ENCODE data around the gene WHRN. TPM values are rescaled to one million over a fixed set of nuclear protein-coding genes. Genes with fewer than 3 reads are reported as not detected.
A peak's percentile ranks its signal among the peaks of the same experiment; 100 is the strongest.

WHRN gene
- total RNA-seq, 2 donors from 2014 or later: 2.5 to 2.6 TPM

DNA sequence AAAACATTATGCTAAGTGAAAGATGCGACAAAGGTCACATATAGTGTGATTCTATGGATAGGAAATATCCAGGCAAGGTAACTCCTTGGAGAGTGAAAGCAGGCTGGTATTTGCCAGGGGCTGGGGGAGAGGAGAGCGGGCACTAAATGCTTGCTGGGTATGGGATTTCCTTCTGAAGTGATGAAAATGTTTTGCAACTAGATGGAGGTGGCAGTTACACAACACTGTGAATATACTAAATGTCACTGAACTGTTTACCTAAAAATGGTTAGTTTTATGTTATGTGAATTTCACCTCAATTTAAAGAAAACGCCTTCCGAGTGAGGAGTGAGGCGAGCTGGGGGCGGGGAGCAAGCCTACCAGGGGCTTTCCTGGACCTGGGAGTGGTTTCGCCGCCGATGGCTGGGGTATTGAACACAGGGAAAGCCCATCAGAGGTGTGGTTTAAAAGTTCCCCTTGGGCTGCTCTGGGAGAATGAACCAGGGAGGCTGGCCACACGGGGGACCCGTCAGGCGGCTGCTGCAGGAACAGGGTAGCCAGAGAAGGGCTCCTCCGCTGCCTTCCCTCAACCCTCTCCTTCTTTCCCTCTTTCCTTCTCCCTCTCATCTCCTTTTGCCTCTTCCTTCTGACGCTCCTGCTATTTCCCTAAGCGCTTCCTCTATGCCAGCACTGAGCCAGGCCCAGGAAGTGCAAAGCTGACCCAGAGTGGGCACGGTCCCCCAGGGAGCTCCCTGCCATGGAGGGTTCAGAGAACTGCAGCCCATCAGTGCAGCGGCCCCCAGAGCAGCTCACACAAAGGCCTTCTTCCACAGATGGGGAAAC is 122.4 kb downstream of the WHRN start:
- peak; percentile 76 for DNase-seq (ENCODE audit: low spot score)
- intact Hi-C loops (cut with DNase I): loop anchor here in 1 of 2 donors (5.0 kb wide), 1 partner anchor 36 kb away; no protein-coding TSS in a partner anchor

- DNase-seq (ENCODE audit: low spot score): no peak
- intact Hi-C loops (cut with DNase I): no loop called here
Observed at GRCh38 chr9:114378883-114379282, 126.4 kb downstream of the WHRN start.

DNA sequence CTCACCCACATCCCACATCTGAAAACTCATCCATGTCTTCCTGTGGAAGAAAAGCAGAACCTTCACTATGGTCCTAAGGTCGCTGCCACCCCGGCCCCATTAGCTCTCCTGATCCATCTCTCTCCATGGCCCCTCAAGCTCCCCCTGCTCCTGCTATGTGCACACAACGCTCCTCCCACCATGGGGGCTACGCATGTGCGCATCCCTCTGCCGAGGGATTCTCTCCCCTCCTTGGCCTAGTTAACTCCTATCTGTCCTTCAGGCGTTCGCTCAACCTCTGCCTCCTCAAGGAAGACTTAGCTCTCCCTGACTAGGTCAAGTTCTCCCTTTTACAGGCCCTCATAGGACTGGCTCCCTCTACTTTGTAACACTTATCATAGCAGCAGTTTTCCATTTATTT is 127.3 kb downstream of the WHRN start:
- no peak for DNase-seq (ENCODE audit: low spot score)
- intact Hi-C loops (cut with DNase I): no loop called here

DNA sequence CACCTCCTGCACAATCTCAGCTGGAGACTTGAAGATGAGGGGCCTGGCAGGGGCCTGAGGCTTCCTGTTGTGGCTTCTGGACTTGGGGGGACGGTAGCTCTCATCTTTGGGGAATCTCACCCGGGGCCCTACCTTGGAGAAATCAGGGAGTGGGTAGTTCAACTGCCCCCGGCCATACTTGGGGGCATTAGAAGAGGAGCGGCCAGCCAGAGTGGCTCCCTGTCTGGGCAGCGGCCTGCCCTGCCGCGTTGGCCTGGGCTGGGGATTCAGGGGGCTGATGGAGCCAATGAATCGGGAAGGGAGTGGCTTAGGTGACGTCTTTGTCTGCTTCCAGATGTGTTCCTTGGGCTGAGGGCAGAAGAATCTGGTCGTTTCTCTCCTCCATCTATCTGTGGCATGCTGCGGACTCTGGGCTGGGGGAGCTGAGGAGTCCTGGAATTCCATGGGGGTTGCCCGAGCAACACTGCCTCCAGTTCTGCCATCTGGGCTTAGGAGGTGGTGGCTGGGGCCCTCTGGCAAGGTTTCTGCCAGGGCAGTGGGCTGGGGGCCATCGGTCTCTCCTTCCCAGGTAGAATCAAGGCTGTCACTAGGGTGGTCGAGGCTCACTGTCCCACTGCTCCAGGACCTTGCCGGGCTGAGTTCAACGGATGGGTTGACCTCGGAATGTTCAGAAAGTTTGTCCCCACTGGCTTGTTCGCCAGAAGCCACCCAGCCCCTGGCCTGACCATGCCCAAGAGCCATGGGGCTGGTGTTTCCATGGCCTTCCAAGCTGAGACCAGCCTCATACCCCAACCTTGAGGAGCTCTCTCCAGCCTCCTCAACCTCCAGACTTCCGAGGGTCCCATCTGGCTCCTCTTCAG is 128.5 kb downstream of the WHRN start:
- no peak for DNase-seq (ENCODE audit: low spot score)
- intact Hi-C loops (cut with DNase I): no loop called here

GRCh38 chr9:114375386-114376175 is 129.7 kb downstream of the WHRN start:
- intact Hi-C loops (cut with DNase I): no loop called here
- no peak for DNase-seq (ENCODE audit: low spot score)

DNA sequence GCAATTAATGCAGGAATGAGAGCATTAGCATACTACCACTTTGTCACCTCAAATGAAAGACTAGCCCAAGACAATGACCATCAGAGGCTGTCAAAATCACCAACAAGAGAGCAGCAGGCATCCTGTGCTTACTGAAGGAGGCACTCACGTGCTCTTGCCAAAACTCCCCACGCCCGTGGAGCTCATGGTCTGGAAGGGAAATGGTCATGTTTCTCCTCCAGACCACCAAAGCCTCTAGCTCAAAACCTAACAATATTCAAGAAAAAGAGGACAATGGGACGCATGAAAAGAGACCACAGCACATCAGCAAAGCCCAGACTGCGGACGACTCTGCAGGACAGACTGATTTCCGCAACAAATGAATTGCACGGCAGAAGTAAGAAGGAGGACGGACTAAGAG is 130.3 kb downstream of the WHRN start:
- no peak for DNase-seq (ENCODE audit: low spot score)
- intact Hi-C loops (cut with DNase I): no loop called here

- intact Hi-C loops (cut with DNase I): no loop called here
Observed at GRCh38 chr9:114373960-114374730, 131.1 kb downstream of the WHRN start.

DNA sequence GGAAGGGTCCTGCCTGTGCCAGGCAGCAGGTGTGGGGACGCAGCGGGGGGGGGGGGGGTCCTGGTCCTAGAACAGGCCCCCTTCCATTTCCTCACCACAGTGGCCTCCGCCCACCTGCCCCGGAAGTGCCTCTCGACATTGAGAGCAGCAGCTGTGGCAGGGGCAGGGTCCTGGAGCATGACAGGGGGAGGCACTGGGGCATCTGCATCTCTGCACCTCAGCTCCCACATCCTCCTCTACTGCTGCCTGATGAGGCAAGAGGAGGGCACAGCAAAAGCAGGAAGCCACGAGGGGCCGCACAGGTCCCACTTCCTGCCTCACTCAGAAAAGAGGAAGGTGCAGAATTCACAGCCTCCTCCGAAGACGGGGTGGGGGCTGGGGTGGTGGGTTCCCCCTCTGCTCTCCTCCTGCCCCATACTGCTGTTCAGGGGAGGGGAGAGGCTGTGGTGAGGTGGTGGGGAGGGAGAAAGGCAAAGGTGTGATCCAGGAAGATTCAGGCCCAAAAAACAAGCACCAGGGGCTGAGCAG is 132.3 kb downstream of the WHRN start:
- DNase-seq (ENCODE audit: low spot score): peak; percentile 90
- intact Hi-C loops (cut with DNase I): no loop called here

More at GRCh38 chr9:114373960-114374730, 131.1 kb downstream of the WHRN start:
- DNase-seq (ENCODE audit: low spot score): no peak

DNA sequence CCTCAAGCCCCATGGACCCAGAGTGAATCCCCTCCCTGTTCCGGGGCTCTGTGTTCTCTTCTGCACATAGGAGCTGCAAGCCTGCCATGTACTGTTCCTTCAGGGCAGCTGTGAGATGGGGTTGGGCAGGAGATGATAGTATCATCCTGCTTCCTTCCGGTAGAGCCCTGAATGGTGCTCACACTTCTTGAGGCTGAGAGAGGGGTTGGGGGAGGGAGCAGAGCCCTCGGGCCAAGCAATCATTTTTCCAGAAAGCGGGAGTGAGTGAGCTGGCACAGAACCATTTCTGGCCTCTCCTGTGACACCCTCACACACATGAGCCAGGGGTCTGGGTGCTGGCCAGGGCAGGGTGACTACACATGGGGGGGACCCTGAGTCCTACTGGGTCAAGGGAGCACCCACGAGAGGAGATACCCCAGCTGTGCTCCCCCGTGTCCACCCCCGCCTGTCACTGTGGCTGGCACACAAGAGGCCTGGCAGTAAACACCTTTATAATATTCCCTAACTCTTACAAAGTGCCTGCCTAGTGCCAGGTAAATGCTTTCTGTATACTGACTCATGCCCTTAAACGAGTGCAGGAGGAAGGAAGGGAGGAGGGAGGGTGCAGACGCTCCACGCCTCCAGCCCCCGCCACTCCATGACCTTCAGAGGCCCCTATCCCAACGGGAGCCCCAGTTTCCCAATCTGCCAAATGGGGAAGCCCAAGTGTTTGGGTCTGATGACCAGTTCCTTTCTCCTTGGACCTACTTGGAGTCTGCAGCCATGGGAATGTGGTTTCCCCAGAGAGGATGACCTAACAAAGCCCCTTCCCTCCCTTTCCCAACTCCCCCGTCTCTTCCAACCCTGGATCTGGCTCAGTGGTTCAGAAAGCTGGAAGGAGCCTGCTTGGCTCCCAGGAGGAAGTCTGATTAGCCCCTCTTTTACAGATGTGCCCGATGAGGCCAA is 133.0 kb downstream of the WHRN start:
- DNase-seq (ENCODE audit: low spot score): no peak
- intact Hi-C loops (cut with DNase I): no loop called here

- intact Hi-C loops (cut with DNase I): no loop called here
- DNase-seq (ENCODE audit: low spot score): no peak
Observed at GRCh38 chr9:114371343-114371944, 133.8 kb downstream of the WHRN start.

DNA sequence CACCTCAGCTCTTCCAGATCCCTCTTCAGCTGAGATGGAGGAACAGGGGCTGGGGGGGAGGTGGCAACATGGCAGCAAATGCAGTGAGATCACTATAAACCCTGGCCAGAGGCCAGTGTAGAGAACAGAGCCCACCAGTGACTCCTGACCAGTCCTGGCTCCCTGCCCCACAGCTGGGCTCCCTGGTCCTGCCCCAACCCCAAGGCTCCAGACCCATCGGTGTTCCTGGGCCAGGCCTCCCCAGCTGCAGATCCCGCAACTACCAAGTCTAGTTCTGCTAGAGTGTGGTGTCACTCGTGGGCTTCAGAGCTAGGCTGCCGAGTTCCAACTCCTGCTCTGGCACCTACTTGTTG is 134.3 kb downstream of the WHRN start:
- intact Hi-C loops (cut with DNase I): no loop called here
- no peak for DNase-seq (ENCODE audit: low spot score)

DNA sequence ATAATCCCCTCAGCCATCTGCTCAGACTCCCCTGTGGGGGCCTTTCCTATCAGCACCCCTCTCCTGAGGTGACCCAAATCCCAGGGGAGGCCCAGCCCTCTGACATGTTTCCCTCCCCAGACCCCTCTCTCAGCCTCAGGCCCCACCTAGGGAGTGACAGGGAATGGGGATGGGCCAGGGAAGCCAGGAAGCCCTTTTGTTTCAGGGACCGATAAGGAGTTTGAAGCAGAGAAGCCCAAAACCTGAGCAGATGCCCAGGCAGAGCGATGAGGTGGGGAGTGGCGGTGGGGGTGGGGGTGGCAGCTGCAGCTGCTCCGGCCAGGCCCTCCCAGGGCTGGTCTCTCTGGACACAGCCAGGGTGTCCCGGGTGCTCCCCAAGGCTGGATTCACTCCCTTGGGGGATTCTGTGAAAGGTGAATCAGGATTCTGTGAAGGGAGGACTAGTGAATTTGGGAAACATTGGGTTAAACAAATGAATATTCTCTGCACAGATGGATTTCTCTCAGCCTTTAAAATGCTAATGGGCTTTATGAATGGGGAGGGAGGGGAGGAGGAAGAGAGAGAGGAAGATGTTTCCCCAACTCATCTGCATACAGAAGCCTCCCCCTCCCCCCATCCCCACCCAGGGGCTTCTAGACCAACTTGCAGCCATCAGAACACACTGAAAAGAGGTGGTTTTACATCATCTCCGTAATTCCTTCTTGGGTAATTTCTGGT is 134.9 kb downstream of the WHRN start:
- intact Hi-C loops (cut with DNase I): no loop called here
- DNase-seq (ENCODE audit: low spot score): no peak

DNA sequence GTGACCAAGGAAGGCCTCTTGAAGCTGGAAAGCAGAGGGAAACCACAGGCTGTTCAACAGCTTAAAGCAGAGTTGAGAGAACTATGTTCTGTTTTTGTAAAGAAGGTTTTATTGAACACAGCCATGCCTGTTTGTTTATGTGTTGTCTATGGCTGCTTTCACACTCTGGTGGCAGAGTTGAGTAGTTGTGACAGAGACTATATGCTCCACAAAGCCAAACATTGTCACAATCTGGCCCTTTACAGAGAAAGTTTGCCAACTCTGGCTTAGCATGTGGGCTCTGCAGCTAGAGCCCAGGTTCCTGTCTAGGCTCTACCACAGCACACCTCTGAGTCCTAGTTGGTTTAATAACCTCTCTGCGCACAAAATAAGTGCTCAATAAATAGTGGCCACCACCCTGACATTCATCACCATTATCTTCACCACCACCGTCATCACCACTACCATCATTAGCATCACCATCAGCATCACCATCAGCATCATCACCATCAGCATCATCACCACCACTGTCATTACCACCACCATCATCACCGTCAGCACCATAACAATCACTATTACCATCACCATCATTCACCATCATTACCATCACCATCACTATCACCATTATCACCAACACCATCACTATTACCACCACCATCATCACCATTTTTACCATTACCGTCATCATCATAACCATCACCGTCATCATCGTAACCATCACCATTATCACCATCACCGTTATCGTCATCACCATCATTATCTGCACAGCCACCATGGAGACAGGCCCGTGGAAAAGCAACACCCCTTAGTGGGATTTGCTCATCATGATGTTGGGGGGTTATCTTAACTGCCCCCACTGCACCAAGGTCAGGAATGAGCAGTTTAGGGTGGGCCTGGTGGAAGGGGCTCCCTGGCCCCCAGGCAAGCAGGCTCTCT is 135.8 kb downstream of the WHRN start:
- intact Hi-C loops (cut with DNase I): no loop called here
- DNase-seq (ENCODE audit: low spot score): no peak

DNA sequence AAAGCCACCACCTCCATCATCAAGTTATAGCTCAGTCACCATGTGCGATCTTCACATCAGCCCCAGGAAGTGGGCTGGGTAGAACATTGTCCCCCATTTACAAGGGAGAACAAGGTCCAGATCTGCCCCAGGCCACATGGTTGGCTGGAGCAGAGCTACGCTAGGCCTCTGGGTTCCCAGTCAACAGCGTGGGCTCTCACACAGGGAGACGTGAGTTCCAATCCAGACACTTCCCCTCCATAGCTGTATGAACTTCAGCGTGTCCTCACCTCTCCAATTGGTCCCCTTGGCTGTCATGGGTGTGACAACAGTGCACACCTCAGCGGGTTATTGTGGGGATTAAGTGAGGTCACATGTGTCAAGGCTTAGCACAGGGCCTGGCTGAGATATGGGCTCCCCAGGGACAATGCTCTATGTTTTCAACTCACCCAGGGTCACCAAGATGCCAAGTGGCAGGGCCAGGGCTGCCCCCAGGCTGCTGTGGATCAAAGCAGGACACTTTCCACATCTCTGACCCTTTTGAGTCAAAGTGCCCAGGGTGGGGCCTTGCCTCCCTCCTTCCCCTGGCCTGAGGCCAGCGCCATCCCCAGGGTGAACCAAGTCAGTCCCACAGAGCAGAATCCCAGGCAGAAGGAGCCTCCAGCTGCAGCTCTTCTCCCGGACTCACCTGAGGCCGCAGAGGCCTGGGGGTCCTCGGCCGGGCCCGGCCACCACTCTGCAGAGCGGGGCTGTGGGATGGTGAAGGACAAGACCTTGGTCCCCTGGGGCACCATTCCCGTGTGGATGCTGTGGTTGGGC is 137.3 kb downstream of the WHRN start:
- intact Hi-C loops (cut with DNase I): no loop called here
- peak; percentile 71 for DNase-seq (ENCODE audit: low spot score)

- intact Hi-C loops (cut with DNase I): no loop called here
Observed at GRCh38 chr9:114367366-114367765, 137.9 kb downstream of the WHRN start.

More at GRCh38 chr9:114367366-114367765, 137.9 kb downstream of the WHRN start:
- peak; percentile 76 for DNase-seq (ENCODE audit: low spot score)

Measured in posterior vena cava (tissue), 2 donors.